ENCODE data around the gene CLDN5.

Gene CLDN5

GRCh38 chr22:19501897-19502447 is 22.2 kb downstream of the CLDN5 start:
- no peak for DNase-seq

- DNase-seq = no peak
These were observed 24.3 kb downstream of the CLDN5 start for GRCh38 chr22:19499880-19500242.

- no peak for DNase-seq
These were observed 24.9 kb downstream of the CLDN5 start for GRCh38 chr22:19499236-19499879.

- no peak for DNase-seq
These were observed 25.4 kb downstream of the CLDN5 start for GRCh38 chr22:19498866-19499190.

GRCh38 chr22:19498154-19498865 is 25.9 kb downstream of the CLDN5 start:
- no peak for DNase-seq

GRCh38 chr22:19497245-19497644 is 27.0 kb downstream of the CLDN5 start:
- DNase-seq = no peak

GRCh38 chr22:19496324-19496630 is 27.9 kb downstream of the CLDN5 start:
- no peak for DNase-seq

- DNase-seq = no peak
These were observed 28.5 kb downstream of the CLDN5 start for GRCh38 chr22:19495562-19496323.

- DNase-seq = no peak
These were observed 29.5 kb downstream of the CLDN5 start for GRCh38 chr22:19494676-19495173.

- DNase-seq = no peak
These were observed 30.1 kb downstream of the CLDN5 start for GRCh38 chr22:19494001-19494560.

GRCh38 chr22:19492504-19493174 is 31.6 kb downstream of the CLDN5 start:
- no peak for DNase-seq

GRCh38 chr22:19490628-19491230 is 33.5 kb downstream of the CLDN5 start:
- DNase-seq = no peak

- no peak for DNase-seq
These were observed 35.0 kb downstream of the CLDN5 start for GRCh38 chr22:19488884-19489843.

GRCh38 chr22:19488285-19488684 is 35.9 kb downstream of the CLDN5 start:
- no peak for DNase-seq

GRCh38 chr22:19483481-19484244 is 40.5 kb downstream of the CLDN5 start:
- no peak for DNase-seq

- no peak for DNase-seq
These were observed 41.9 kb downstream of the CLDN5 start for GRCh38 chr22:19482297-19482696.

GRCh38 chr22:19480789-19481188 is 43.4 kb downstream of the CLDN5 start:
- no peak for DNase-seq

GRCh38 chr22:19480173-19480568 is 44.0 kb downstream of the CLDN5 start:
- DNase-seq = no peak

- DNase-seq = peak; percentile 93 to 94
These were observed 44.6 kb downstream of the CLDN5 start, which contains the start of gene CDC45 for GRCh38 chr22:19479355-19480172. Gene CDC45, plus strand, starts transcription at chr22:19479920. Its CDS starts 49 bp downstream, at chr22:19479969.

Data from activated CD4-positive, alpha-beta T cell treated with anti-CD3 and anti-CD28 coated beads, Interleukin-2, amount 50 U/mL, for 4 hours (primary cell).